Smooth muscle cell (in vitro differentiated cells): ENCODE measurements around the gene SEC22C. TPM values are rescaled to one million over a fixed set of nuclear protein-coding genes. Genes with fewer than 3 reads are reported as not detected.

Experiments
- DNase-seq: peaks from one replicate; lab custom pipeline; 2025; ENCODE audit not compliant: unreplicated experiment; lab: John Stamatoyannopoulos, UW
- H2AFZ ChIP-seq: fragments of 200-600 bp; sonication (generic); 2 replicates; pipeline ENCODE4 v1.6.0; 2016; ENCODE audit warnings: antibody characterized with exemption, low read depth, mild to moderate bottlenecking
- H3F3A ChIP-seq: fragments of 200-600 bp; sonication (generic); 2 replicates; pipeline ENCODE4 v1.6.0; 2017; ENCODE audit warnings: antibody characterized with exemption, low read depth
- H3K27ac ChIP-seq: fragments of 200-600 bp; sonication (generic); 2 replicates; pipeline ENCODE4 v1.5.1; 2016; ENCODE audit warnings: low read depth, mild to moderate bottlenecking
- H3K27me3 ChIP-seq: fragments of 200-600 bp; sonication (generic); 2 replicates; pipeline ENCODE4 v1.6.1; 2016; ENCODE audit warnings: low read depth, mild to moderate bottlenecking
- H3K36me3 ChIP-seq: fragments of 200-600 bp; sonication (generic); 2 replicates; pipeline ENCODE4 v1.5.1; 2016; ENCODE audit warnings: low read depth
- H3K4me1 ChIP-seq: fragments of 200-600 bp; sonication (generic); 2 replicates; pipeline ENCODE4 v1.5.1; 2016; ENCODE audit warnings: low read depth
- H3K4me2 ChIP-seq: fragments of 200-600 bp; sonication (generic); 2 replicates; pipeline ENCODE4 v1.6.0; 2016; ENCODE audit warnings: mild to moderate bottlenecking
- H3K4me3 ChIP-seq: fragments of 200-600 bp; sonication (generic); 2 replicates; pipeline ENCODE4 v1.5.1; 2016; ENCODE audit warnings: mild to moderate bottlenecking
- H3K79me2 ChIP-seq: fragments of 200-600 bp; sonication (generic); 2 replicates; pipeline ENCODE4 v1.6.0; 2016; ENCODE audit warnings: low read depth, mild to moderate bottlenecking
- H3K9ac ChIP-seq: fragments of 200-600 bp; sonication (generic); 2 replicates; pipeline ENCODE4 v1.6.0; 2016; ENCODE audit warnings: low read depth
- H3K9me3 ChIP-seq: fragments of 200-600 bp; sonication (generic); replicated peaks from 2 replicates; pipeline ENCODE4 v1.5.1; 2016; ENCODE audit warnings: low read depth
- H4K20me1 ChIP-seq: fragments of 200-600 bp; sonication (generic); 2 replicates; pipeline ENCODE4 v1.6.0; 2016; ENCODE audit warnings: low read depth
- WGBS: methylation state at CpG from one replicate; pipeline ENCODE4 v1.1.7; 2016; ENCODE audit warnings: low lambda C conversion rate; 5-methylcytosine and 5-hydroxymethylcytosine counted together
- polyA plus RNA-seq: library from polyadenylated mRNA; unstranded; fragments of >200 nt; fragmentation: Nextera tagmentation; extraction: Ambion mirVana; gene quantifications from 2 replicates; pipeline ENCODE4 v1.2.1, GENCODE V29; 2016
- total RNA-seq: library from RNA; depleted of rRNA; stranded (reverse); fragments of >200 nt; gene quantifications from 2 replicates; pipeline ENCODE4 v1.2.3, GENCODE V29; 2014
- TF ChIP-seq, protein P1 (sequence below): fragments of 200-600 bp; sonication (generic); IDR thresholded peaks from 2 replicates; pipeline ENCODE4 v1.5.1; 2017; ENCODE audit warnings: borderline replicate concordance, mild to moderate bottlenecking, antibody characterized with exemption; ENCODE audit not compliant: insufficient read depth, poor library complexity, severe bottlenecking

SEC22C gene
- total and polyA plus RNA-seq, 2 experiments from 2014 or later: 45.7 to 52.2 TPM

DNA sequence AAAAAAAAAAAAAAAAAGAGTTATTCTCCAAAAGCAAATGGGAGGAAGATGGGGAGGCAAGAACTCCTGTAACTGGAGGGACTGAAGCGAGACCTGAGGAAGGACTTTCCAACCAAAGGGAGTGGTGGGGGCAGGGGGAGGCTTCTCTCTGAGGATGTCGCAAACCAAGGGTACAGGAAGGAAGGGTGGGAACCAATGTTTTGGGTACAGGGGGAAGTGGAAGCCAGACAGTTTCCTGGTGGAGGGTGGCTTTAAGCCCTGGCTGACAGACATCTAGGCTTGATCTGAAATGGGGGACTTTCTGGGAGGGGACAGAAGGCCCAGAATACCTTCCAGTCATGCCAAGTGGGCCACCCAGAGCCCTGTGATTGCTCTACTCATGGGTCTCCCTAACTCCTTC, 52.3 kb downstream of the SEC22C start:
- Histone ChIP-seq H3K79me2 (no peaks in the 10 kb centered on the region), H3K9me3 (no peaks in the 10 kb centered on the region), H3K4me3 (no peak overlapping the region), H2AFZ (no peak overlapping the region), H3K9ac (no peak overlapping the region), H3K36me3 (no peaks in the 10 kb centered on the region), H3K27ac (no peak overlapping the region), H3F3A (no peaks in the 10 kb centered on the region), H4K20me1 (no peaks in the 10 kb centered on the region), H3K4me2 (no peak overlapping the region), H3K4me1 (no peaks in the 10 kb centered on the region), H3K27me3 (no peaks in the 10 kb centered on the region)
- TF ChIP-seq, protein P1, sequence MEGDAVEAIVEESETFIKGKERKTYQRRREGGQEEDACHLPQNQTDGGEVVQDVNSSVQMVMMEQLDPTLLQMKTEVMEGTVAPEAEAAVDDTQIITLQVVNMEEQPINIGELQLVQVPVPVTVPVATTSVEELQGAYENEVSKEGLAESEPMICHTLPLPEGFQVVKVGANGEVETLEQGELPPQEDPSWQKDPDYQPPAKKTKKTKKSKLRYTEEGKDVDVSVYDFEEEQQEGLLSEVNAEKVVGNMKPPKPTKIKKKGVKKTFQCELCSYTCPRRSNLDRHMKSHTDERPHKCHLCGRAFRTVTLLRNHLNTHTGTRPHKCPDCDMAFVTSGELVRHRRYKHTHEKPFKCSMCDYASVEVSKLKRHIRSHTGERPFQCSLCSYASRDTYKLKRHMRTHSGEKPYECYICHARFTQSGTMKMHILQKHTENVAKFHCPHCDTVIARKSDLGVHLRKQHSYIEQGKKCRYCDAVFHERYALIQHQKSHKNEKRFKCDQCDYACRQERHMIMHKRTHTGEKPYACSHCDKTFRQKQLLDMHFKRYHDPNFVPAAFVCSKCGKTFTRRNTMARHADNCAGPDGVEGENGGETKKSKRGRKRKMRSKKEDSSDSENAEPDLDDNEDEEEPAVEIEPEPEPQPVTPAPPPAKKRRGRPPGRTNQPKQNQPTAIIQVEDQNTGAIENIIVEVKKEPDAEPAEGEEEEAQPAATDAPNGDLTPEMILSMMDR: no peak
- WGBS: 95% methylated on average over 2 of the region's 2 CpGs
- no peak for DNase-seq

DNA sequence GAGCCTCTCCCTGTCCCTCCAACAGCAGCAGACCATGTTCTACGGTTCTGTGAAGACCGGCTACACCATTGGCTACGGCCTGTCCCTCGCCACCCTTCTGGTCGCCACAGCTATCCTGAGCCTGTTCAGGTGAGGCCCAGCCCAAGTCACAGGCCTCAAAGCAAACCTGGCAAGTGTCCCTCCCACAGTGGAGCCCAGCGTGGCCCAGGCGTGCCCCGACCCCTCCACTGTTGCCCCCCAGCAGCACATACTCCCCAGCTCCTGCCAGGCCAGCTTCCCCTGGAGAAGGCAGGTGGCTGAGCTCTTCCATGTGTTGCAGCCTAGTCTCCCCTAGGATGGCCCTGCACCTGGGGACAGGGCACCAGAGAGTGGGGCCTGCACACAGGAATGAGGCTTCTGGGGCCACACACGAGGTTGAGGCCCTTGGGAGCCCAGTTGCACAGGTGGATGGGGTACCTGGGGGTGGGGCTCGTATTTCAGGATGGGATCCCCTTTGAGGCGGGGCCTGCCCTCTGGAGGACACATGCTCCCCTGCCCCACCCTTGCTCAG, 54.3 kb downstream of the SEC22C start:
- H3K27me3 ChIP-seq: no peaks in the 10 kb centered on the region
- H3K36me3 ChIP-seq: no peaks in the 10 kb centered on the region
- 96% methylated on average over 9 of the region's 11 CpGs for WGBS
- H3K9ac ChIP-seq: no peak overlapping the region
- H3K27ac ChIP-seq: no peak overlapping the region
- no peaks in the 10 kb centered on the region for H3K9me3 ChIP-seq
- no peaks in the 10 kb centered on the region for H3F3A ChIP-seq
- no peak overlapping the region for H3K4me2 ChIP-seq
- no peak overlapping the region for H3K4me3 ChIP-seq
- H2AFZ ChIP-seq: no peak overlapping the region
- no peaks in the 10 kb centered on the region for H3K4me1 ChIP-seq
- no peak for DNase-seq
- H3K79me2 ChIP-seq: no peaks in the 10 kb centered on the region
- TF ChIP-seq, protein P1: no peak
- H4K20me1 ChIP-seq: no peaks in the 10 kb centered on the region

DNA sequence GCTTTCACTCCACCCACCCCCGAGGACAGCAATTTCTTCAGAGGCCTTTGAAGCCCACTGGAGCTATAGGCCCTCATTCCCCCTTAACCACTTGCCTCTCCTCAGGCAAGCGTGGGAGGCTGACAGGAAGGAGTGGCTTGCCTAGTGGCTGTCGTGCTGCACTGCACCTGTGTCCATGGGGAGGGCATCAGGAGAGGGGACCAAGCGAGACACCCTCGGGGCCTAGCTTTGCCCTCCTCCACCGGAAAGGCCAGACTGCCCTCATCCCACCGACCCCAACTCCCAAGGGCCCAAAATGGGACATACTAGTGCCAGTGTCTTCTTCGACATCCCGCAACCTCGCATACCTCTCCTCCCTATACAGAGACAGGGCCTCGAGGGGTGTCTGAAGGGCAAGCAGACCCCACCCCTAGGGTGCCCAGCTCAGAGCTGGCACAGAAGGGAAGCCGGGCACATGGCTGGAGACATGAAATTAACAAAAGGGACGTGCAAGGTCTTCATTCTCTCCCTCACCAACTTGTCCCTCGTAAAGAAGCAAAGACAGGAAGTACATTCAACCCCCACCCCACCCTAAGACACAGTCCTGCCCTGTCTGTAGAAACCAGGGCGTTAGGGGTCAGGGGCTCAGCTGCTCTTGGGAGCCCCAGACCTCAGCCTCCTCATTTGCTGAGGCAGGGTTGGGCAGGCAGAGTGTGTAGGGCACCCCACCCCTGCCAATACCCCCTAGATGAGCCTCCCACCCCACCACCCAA, 55.0 kb downstream of the SEC22C start:
- no peaks in the 10 kb centered on the region for H3K9me3 ChIP-seq
- no peaks in the 10 kb centered on the region for H3K79me2 ChIP-seq
- H3K4me3 ChIP-seq: no peak overlapping the region
- H3K27ac ChIP-seq: no peak overlapping the region
- no peak overlapping the region for H3K4me2 ChIP-seq
- H3K9ac ChIP-seq: no peak overlapping the region
- H3K27me3 ChIP-seq: no peaks in the 10 kb centered on the region
- no peaks in the 10 kb centered on the region for H3F3A ChIP-seq
- H2AFZ ChIP-seq: no peak overlapping the region
- no peaks in the 10 kb centered on the region for H3K4me1 ChIP-seq
- H3K36me3 ChIP-seq: no peaks in the 10 kb centered on the region
- H4K20me1 ChIP-seq: no peaks in the 10 kb centered on the region
- TF ChIP-seq, protein P1: no peak
- DNase-seq: no peak
- 83% methylated on average over 15 of the region's 15 CpGs for WGBS
